ENCODE data around the gene CRYGN.

Gene CRYGN

DNA sequence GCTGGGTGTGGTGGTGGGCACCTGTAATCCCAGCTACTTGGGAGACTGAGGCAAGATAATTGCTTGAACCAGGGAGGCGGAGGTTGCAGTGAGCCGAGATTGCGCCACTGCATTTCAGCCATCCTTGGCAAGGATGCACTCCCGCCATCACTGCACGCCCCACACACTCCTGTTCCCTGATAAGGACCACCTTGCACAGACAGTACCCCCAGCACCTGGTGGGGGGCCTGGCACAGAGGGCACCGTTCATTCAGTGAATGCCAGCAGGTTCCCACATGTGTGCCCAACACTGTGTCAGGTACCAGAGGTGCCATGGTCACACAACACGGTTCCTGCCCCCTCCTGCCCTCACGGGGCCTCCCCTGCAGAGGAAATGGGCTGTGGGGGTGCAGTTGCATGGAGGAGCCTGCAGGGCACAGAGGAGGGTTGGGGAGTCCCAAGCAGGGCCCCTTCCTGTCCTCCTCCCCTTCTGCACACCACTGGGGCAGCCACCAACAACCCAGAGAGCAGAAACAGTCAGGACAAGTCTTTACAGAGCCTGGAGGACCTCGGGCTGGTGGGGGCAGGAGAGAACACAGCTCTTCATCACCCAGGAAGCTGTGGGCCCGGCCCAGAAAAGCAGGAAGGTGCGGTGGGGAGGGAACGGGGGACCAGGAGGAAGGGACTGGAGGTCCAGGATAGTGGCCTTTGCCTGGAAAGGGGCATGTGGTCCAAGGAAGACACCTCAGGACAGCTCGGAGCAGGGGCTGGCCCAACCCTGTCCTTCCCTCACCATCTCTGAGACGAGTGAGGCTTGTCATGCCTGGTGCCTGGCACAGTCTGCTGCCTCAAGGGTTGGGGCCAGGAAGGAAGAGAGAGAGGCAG is 7.1 kb downstream of the CRYGN start:
- Histone ChIP-seq H3K9ac (ENCODE audit: low read length) (no peak overlapping the region), H3K9me2 (replicated peaks; ENCODE audit: insufficient read depth, low read length) (no peaks in the 10 kb centered on the region), H3F3A (ENCODE audit: insufficient read depth, low read length) (peaks cover 16% of the 10 kb centered on the region), H3K4me1 (ENCODE audit: low read length) (peaks cover 18% of the 10 kb centered on the region), H4K20me1 (ENCODE audit: insufficient read depth, low read length) (no peaks in the 10 kb centered on the region), H2AFZ (ENCODE audit: low read length) (no peak overlapping the region), H3K27ac (ENCODE audit: low read length) (no peak overlapping the region), H3K4me2 (ENCODE audit: low read depth, low read length) (no peak overlapping the region), H3K27me3 (replicated peaks; ENCODE audit: insufficient read depth, low read length) (peaks cover 16% of the 10 kb centered on the region), H3K36me3 (replicated peaks; ENCODE audit: insufficient read depth, low read length) (no peaks in the 10 kb centered on the region), H3K4me3 (ENCODE audit: low read length) (no peak overlapping the region), H3K79me2 (ENCODE audit: low read length) (no peaks in the 10 kb centered on the region), H3K9me3 (replicated peaks; ENCODE audit: insufficient read depth, low read length) (no peaks in the 10 kb centered on the region)
- peak; percentile 30 for DNase-seq
- no peak for TF ChIP-seq EZH2 (optimal IDR thresholded peaks at IDR 0.05; ENCODE audit: low read depth, low read length)
- TF ChIP-seq, protein P1, sequence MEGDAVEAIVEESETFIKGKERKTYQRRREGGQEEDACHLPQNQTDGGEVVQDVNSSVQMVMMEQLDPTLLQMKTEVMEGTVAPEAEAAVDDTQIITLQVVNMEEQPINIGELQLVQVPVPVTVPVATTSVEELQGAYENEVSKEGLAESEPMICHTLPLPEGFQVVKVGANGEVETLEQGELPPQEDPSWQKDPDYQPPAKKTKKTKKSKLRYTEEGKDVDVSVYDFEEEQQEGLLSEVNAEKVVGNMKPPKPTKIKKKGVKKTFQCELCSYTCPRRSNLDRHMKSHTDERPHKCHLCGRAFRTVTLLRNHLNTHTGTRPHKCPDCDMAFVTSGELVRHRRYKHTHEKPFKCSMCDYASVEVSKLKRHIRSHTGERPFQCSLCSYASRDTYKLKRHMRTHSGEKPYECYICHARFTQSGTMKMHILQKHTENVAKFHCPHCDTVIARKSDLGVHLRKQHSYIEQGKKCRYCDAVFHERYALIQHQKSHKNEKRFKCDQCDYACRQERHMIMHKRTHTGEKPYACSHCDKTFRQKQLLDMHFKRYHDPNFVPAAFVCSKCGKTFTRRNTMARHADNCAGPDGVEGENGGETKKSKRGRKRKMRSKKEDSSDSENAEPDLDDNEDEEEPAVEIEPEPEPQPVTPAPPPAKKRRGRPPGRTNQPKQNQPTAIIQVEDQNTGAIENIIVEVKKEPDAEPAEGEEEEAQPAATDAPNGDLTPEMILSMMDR (IDR thresholded peaks at IDR 0.05; ENCODE audit: low read length), result peak; percentile 35

DNA sequence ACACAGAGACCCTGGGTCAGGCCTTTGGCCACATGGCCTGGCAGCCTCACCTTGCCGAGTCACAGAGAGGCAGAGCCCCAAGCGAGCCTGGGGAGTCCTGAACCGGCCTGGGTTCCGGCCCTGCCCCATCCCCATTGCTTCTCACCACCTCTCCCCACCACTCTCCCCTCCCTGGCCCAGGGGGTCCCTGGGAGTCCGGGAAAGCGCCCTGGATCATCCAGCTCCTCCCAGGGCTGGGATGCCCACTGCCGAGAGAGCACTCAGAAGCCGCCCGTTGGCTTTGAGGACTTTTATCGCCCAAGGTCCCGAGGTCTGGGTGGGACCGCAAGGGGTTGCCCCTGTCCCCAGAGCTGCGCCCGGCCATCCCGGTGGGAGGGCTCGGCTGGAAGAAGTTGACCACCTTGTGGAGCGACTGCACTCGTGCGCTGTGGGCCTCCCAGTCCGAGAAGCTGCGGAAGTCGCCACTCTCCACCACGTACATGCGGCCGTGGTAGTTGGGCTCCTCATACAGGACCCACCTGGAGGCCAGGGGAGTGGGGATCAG is 8.1 kb downstream of the CRYGN start:
- no peak for DNase-seq
- TF ChIP-seq, protein P1 (IDR thresholded peaks at IDR 0.05; ENCODE audit: low read length), result no peak
- TF ChIP-seq EZH2 (optimal IDR thresholded peaks at IDR 0.05; ENCODE audit: low read depth, low read length) (no peak), EZH2phosphoT487 (IDR thresholded peaks at IDR 0.05; ENCODE audit: low read length) (no peak)
- Histone ChIP-seq H3K4me3 (ENCODE audit: low read length) (no peak overlapping the region), H3K9ac (ENCODE audit: low read length) (no peak overlapping the region), H4K20me1 (ENCODE audit: insufficient read depth, low read length) (no peaks in the 10 kb centered on the region), H3K27ac (ENCODE audit: low read length) (no peak overlapping the region), H2AFZ (ENCODE audit: low read length) (no peak overlapping the region), H3K9me2 (replicated peaks; ENCODE audit: insufficient read depth, low read length) (no peaks in the 10 kb centered on the region), H3K36me3 (replicated peaks; ENCODE audit: insufficient read depth, low read length) (no peaks in the 10 kb centered on the region), H3K4me1 (ENCODE audit: low read length) (peaks cover 18% of the 10 kb centered on the region), H3K27me3 (replicated peaks; ENCODE audit: insufficient read depth, low read length) (peaks cover 6% of the 10 kb centered on the region; the same call in 1 of the 2 replicates), H3K4me2 (ENCODE audit: low read depth, low read length) (no peak overlapping the region), H3K79me2 (ENCODE audit: low read length) (no peaks in the 10 kb centered on the region), H3F3A (ENCODE audit: insufficient read depth, low read length) (peaks cover 16% of the 10 kb centered on the region), H3K9me3 (replicated peaks; ENCODE audit: insufficient read depth, low read length) (no peaks in the 10 kb centered on the region)

DNA sequence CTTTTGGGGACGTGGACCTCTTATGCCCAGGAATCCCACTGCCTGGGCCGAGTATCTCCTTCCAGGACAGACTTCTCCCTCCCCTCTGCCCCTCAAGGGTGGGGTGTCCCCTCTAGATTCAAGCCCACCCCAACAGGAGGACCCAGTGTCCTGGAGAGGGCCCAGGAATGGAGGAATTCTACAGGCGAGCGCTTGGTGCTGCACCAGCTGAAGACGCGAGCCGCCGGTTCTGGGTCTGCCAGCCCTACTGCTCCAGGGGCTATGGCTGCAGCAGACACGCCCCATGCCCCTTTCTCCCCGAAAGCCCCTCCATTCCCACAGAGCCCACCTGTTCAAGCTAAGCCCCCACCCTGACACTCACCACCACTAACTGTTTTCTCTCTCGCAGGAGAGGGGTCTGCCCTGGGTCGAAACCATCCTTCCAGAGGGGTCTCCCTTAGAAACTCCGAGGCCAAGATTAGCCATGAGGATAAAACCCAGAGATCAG is 8.6 kb downstream of the CRYGN start:
- H3K4me3 ChIP-seq (ENCODE audit: low read length), result no peak overlapping the region
- H3K79me2 ChIP-seq (ENCODE audit: low read length), result no peaks in the 10 kb centered on the region
- no peak overlapping the region for H3K4me2 ChIP-seq (ENCODE audit: low read depth, low read length)
- H3K9me2 ChIP-seq (replicated peaks; ENCODE audit: insufficient read depth, low read length), result no peaks in the 10 kb centered on the region
- H3K27ac ChIP-seq (ENCODE audit: low read length), result no peak overlapping the region
- H2AFZ ChIP-seq (ENCODE audit: low read length), result no peak overlapping the region
- no peak for DNase-seq
- H3K27me3 ChIP-seq (replicated peaks; ENCODE audit: insufficient read depth, low read length), result peaks cover 5% of the 10 kb centered on the region; the same call in 1 of the 2 replicates
- H4K20me1 ChIP-seq (ENCODE audit: insufficient read depth, low read length), result no peaks in the 10 kb centered on the region
- peaks cover 18% of the 10 kb centered on the region for H3K4me1 ChIP-seq (ENCODE audit: low read length)
- TF ChIP-seq, protein P1 (IDR thresholded peaks at IDR 0.05; ENCODE audit: low read length), result no peak
- TF ChIP-seq EZH2 (optimal IDR thresholded peaks at IDR 0.05; ENCODE audit: low read depth, low read length) (no peak), EZH2phosphoT487 (IDR thresholded peaks at IDR 0.05; ENCODE audit: low read length) (no peak)
- H3K9me3 ChIP-seq (replicated peaks; ENCODE audit: insufficient read depth, low read length), result no peaks in the 10 kb centered on the region
- H3K9ac ChIP-seq (ENCODE audit: low read length), result no peak overlapping the region
- peaks cover 16% of the 10 kb centered on the region for H3F3A ChIP-seq (ENCODE audit: insufficient read depth, low read length)
- no peaks in the 10 kb centered on the region for H3K36me3 ChIP-seq (replicated peaks; ENCODE audit: insufficient read depth, low read length)

Data from MM.1S (cell line).